ENCODE results near the gene CAPN3.

The CAPN3 gene

DNA sequence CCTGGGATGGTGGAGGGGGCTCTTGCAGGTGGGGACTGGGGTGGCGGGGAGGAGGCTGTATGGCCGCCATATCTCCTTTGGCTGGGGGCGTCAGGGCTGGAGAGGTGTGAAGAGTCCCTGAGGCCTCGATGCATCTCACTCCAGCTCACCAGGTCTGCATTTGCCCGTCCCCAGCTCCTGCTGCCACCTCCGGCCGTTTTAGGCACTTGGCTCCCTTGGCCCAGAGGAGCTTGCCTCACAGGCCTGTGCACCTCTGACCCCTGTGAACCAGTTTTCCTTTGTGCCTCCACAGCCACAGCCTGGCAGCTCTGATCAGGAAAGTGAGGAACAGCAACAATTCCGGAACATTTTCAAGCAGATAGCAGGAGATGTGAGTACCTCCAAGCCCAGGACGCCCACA is 49.7 kb downstream of the CAPN3 start:
- no peak overlapping the region for H3K27ac ChIP-seq (ENCODE audit: low read length)
- H3K9me3 ChIP-seq (ENCODE audit: insufficient read depth, low read length): no peaks in the 10 kb centered on the region
- no peak overlapping the region for H2AFZ ChIP-seq (ENCODE audit: low read depth, low read length)
- H3K9ac ChIP-seq (ENCODE audit: low read length): no peak overlapping the region
- H3K79me2 ChIP-seq (ENCODE audit: low read length): no peaks in the 10 kb centered on the region
- H3K4me1 ChIP-seq (ENCODE audit: low read length): no peaks in the 10 kb centered on the region
- H3K27me3 ChIP-seq (ENCODE audit: low read depth, low read length): no peaks in the 10 kb centered on the region
- H3K4me2 ChIP-seq (ENCODE audit: low read length): no peak overlapping the region
- no peaks in the 10 kb centered on the region for H4K20me1 ChIP-seq (ENCODE audit: insufficient read depth, low read length)
- no peak overlapping the region for H3K4me3 ChIP-seq (ENCODE audit: low read length)
- H3K36me3 ChIP-seq (replicated peaks; ENCODE audit: low read depth, low read length): peaks cover 6% of the 10 kb centered on the region
- TF ChIP-seq EZH2phosphoT487 (IDR thresholded peaks at IDR 0.05; ENCODE audit: low read depth): no peak
- no peak for TF ChIP-seq CTCF (IDR thresholded peaks at IDR 0.05; ENCODE audit: low read depth, low read length)

- Histone ChIP-seq H3K9me3 (ENCODE audit: insufficient read depth, low read length) (no peaks in the 10 kb centered on the region), H3K27ac (ENCODE audit: low read length) (no peak overlapping the region), H3K36me3 (replicated peaks; ENCODE audit: low read depth, low read length) (peaks cover 10% of the 10 kb centered on the region), H3K9ac (ENCODE audit: low read length) (no peak overlapping the region), H3K27me3 (ENCODE audit: low read depth, low read length) (no peaks in the 10 kb centered on the region), H3K4me3 (ENCODE audit: low read length) (no peak overlapping the region), H2AFZ (ENCODE audit: low read depth, low read length) (no peak overlapping the region), H4K20me1 (ENCODE audit: insufficient read depth, low read length) (no peaks in the 10 kb centered on the region), H3K4me2 (ENCODE audit: low read length) (no peak overlapping the region), H3K79me2 (ENCODE audit: low read length) (no peaks in the 10 kb centered on the region), H3K4me1 (ENCODE audit: low read length) (no peaks in the 10 kb centered on the region)
- TF ChIP-seq EZH2phosphoT487 (IDR thresholded peaks at IDR 0.05; ENCODE audit: low read depth) (no peak), CTCF (IDR thresholded peaks at IDR 0.05; ENCODE audit: low read depth, low read length) (no peak)
Measured at GRCh38 chr15:42411884-42412283, 52.6 kb downstream of the CAPN3 start.

DNA sequence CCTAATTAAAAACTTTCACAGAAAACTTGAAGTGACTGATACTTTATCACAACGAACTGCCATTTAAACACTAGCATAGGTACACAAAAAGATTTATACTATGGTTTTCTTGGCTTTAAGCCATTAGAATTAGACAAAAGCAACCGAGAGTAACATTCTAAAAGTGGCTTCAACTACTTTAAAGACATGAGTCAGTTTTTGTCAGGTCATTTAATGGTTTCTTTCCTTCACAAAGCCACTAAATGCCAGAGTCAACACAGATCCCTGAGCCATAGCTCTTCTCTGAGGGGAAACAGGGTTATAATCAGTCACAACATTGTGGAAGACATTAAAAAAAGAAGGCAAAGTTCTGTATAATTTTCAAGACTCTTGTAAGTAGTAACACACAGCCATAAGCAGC is 54.6 kb downstream of the CAPN3 start:
- no peak for TF ChIP-seq EZH2phosphoT487 (IDR thresholded peaks at IDR 0.05; ENCODE audit: low read depth)
- no peak for TF ChIP-seq CTCF (IDR thresholded peaks at IDR 0.05; ENCODE audit: low read depth, low read length)
- no peak overlapping the region for H2AFZ ChIP-seq (ENCODE audit: low read depth, low read length)
- H3K9ac ChIP-seq (ENCODE audit: low read length): no peak overlapping the region
- H3K27me3 ChIP-seq (ENCODE audit: low read depth, low read length): no peaks in the 10 kb centered on the region
- no peak overlapping the region for H3K27ac ChIP-seq (ENCODE audit: low read length)
- H4K20me1 ChIP-seq (ENCODE audit: insufficient read depth, low read length): no peaks in the 10 kb centered on the region
- no peak overlapping the region for H3K4me3 ChIP-seq (ENCODE audit: low read length)
- no peaks in the 10 kb centered on the region for H3K79me2 ChIP-seq (ENCODE audit: low read length)
- H3K4me1 ChIP-seq (ENCODE audit: low read length): no peaks in the 10 kb centered on the region
- no peak overlapping the region for H3K4me2 ChIP-seq (ENCODE audit: low read length)
- peaks cover 19% of the 10 kb centered on the region for H3K36me3 ChIP-seq (replicated peaks; ENCODE audit: low read depth, low read length)
- H3K9me3 ChIP-seq (ENCODE audit: insufficient read depth, low read length): no peaks in the 10 kb centered on the region

GRCh38 chr15:42419369-42419768 is 60.1 kb downstream of the CAPN3 start:
- Histone ChIP-seq H3K4me2 (ENCODE audit: low read length) (no peak overlapping the region), H3K27me3 (ENCODE audit: low read depth, low read length) (no peaks in the 10 kb centered on the region), H3K9me3 (ENCODE audit: insufficient read depth, low read length) (no peaks in the 10 kb centered on the region), H4K20me1 (ENCODE audit: insufficient read depth, low read length) (no peaks in the 10 kb centered on the region), H2AFZ (ENCODE audit: low read depth, low read length) (no peak overlapping the region), H3K4me1 (ENCODE audit: low read length) (no peaks in the 10 kb centered on the region), H3K9ac (ENCODE audit: low read length) (no peak overlapping the region), H3K27ac (ENCODE audit: low read length) (no peak overlapping the region), H3K4me3 (ENCODE audit: low read length) (no peak overlapping the region), H3K36me3 (replicated peaks; ENCODE audit: low read depth, low read length) (peaks cover 25% of the 10 kb centered on the region), H3K79me2 (ENCODE audit: low read length) (no peaks in the 10 kb centered on the region)
- TF ChIP-seq CTCF (IDR thresholded peaks at IDR 0.05; ENCODE audit: low read depth, low read length) (no peak), EZH2phosphoT487 (IDR thresholded peaks at IDR 0.05; ENCODE audit: low read depth) (no peak)
